KG1 (cell line): ENCODE data around the gene GPC5.
"Not testable (repeated sequence)": the region's sequence is repeated elsewhere in the genome, so short reads cannot be mapped to it uniquely, and the experiment has no call there.

Experiments used
- DNase-seq: peaks from one replicate; lab custom pipeline; 2025; lab: John Stamatoyannopoulos, UW

Gene GPC5

DNA sequence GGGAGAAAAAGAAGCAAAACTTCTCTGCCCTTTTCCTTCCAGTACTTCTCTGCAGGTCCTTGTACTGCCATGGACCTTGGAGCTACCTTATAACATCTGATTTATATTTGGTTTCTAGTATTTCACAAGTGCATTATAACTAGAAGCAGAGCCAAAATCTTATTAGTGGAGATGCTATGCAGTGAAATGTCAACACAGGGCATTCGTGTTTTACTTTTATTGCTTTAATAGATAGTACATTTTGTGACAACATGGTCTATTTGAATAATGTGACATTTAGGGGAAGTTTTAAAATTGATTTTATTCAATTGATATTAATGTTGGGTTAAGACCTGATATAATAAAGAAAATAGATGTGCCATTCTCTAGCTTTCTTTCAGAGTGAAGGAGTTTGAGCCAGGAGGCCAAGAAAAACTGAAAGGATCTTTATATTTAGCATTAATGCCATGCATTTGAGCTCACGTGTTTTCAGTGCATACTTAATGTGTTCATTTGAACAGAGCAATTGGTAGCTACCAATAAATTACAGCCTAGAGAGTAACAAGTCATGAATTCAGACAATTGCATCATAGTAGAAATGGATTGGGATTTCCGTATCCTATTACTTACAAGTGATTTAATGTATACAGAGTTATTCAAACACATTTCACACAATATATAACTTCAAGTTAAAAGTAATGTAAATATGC lies 863.8 kb downstream of the GPC5 start:
- DNase-seq, result no peak

DNA sequence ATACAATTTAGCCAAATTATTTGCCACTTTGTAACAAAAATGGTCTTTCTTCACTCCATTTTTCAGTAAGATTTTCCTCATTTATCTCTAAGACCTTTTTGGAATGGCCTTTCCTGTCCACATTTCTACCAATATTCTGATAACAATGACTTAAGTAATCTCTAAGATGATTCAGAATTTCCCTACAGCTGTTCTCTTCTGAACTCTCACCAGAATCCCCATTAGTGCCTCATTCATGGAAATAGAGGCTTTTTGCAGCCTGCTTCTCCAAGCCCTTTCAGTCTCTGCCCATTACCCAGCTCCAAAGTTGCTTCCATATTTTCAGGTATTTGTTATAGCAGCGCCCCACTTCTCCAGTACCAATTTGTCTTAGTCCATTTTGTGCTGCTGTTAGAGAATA lies 867.0 kb downstream of the GPC5 start:
- no peak for DNase-seq

DNA sequence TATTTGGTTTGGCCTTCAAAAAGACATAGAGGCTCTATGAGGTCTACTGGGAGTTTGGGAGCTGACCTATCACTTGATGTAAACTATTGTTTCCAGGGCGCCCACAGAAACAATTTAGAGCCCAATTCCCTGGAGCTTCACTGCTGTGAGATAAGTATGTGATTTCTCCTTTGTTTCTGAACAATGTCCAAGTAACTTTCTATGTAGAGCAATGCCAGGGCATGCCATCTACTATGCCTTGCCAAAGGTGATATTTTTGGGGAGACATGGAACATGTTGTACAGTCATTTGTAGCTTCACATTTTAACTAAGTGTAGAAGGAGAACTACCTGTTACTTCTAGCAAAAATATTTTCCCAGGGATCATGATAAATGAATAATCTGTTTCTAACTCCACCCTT lies 872.6 kb downstream of the GPC5 start:
- DNase-seq, result no peak

DNA sequence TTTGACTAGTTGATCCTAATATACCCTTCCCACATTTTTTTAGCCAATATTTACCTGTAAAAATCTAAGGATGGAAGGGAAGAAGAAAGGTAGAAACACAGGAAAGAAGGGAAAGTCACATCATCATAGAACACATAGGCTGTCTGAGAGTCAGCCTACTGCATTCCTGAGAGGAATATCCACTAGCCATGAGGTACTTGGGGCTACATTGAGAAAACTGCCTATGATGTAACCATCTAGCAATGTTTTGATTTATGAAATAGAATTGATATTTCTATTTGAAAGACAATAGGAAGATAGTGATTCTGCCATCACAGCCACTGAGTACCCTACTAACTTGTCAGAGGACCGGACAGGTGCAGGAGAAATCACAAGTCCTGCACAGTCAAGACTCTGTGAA lies 873.8 kb downstream of the GPC5 start:
- no peak for DNase-seq

DNA sequence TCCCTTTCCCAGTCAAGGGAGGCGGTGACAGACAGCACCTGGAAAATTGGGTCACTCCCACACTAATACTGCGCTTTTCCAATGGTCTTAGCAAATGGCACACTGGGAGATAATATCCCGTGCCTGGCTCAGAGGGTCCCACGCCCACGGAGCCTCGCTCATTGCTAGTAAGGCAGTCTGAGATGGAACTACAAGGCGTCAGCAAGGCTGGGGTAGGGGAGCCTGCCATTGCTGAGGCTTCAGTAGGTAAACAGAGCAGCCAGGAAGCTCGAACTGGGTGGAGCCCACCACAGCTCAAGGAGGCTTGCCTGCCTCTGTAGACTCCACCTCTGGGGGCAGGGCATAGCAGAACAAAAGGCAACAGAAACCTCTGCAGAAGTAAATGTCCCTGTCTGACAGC lies 882.6 kb downstream of the GPC5 start:
- DNase-seq, result not testable (repeated sequence)

DNA sequence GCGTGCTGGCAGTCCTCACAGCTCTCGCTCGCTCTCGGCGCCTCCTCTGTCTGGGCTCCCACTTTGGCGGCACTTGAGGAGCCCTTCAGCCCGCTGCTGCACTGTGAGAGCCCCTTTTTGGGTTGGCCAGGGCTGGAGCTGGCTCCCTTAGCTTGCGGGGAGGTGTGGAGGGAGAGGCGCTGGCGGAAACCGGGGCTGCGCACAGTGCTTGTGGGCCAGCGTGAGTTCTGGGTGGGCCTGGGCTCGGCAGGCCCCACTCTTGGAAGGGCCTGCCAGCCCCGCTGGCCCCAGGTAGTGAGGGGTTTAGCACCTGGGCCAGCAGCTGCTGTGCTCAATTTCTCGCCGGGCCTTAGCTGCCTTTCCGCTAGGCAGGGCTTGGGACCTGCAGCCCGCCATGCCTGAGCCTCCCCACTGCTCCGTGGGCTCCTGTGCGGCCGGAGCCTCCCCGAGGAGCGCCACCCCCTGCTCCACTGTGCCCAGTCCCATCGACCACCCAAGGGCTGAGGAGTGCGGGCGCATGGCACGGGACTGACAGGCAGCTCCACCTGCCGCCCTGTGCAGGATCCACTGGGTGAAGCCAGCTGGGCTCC lies 892.4 kb downstream of the GPC5 start:
- not testable (repeated sequence) for DNase-seq

DNA sequence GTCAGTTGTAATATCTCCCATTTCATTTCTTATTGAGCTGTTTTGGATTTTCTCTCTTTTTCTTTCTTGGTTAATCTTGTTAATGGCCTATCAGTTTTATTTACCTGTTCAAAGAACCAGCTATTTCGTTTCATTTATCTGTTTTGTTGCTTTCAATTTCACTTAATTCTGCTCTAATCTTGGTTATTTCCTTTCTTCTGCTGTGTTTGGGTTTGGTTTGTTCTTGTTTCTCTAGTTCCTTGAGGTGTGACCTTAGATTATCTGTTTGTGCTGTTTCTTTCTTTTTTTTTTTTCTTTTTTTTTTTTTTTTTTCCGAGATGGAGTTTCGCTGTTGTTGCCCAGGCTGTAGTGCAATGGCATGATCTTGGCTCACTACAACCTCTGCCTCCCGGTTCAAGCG lies 896.1 kb downstream of the GPC5 start:
- DNase-seq, result not testable (repeated sequence)

DNA sequence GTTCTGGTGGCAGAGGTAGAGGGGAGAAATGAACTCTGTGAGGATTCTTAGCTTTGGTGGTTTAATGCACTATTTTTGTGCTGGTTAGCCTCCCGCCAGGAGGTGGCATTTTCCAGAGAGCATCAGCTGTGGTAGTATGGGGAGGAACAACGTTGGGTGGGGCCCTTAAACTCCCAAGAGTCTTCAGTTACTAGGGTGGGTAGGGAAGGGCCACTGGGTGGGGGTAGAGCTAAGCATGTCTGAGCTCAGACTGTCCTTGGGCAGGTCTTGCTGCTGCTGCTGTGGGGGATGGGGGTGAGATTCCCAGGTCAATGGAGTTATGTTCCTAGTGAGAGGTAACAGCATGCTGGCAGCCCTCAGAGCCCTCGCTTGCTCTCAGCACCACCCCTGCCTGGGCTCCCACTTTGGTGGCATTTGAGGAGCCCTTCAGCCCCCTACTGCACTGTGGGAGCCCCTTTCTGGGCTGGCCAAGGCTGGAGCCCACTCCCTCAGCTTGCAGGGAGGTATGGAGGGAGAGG lies 897.8 kb downstream of the GPC5 start:
- DNase-seq, result not testable (repeated sequence)

DNA sequence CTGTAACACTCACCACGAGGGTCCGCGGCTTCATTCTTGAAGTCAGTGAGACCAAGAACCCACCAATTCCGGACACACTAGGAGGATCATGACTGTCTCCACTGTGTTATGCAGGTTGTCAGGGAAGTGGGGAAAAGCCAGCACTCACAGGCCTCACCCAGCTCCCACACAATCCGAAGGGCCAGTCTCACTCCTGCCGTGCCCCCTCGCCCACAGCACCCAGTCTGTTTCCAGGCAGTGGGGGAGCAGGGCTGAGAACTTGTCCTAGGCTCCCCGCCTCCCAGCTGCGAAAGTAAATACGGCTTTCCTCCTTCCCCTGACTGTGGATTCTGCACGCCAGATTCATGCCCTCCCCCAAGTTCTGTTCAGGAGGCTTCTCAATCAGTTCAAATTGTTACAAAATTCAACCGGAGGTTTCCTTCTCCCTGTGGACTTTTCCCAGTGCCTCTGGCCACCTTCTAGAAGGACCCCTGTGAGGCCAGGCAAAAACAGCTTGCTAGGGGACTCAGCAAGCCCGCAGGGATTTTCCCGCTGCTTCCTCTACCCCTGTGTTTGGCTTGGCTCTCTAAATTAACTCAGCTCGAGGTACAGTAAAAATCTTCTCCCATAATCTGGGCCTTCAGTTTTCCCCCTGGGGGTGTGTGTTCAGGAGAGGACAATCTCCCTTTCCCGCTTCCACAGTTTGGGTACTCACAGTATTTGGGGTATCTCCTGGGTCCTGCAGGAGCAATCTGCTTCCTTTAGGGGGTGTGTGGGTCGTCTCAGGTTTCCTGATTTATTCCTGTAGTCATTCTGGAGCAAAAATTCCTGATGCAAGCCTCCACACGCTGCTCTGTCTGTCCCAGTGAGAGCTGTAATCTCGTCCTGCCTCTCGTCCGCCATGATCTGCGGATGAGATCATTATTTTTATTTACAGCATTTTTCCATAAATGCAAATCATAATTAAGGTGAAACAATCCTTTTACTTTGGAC lies 899.8 kb downstream of the GPC5 start:
- no peak for DNase-seq

DNA sequence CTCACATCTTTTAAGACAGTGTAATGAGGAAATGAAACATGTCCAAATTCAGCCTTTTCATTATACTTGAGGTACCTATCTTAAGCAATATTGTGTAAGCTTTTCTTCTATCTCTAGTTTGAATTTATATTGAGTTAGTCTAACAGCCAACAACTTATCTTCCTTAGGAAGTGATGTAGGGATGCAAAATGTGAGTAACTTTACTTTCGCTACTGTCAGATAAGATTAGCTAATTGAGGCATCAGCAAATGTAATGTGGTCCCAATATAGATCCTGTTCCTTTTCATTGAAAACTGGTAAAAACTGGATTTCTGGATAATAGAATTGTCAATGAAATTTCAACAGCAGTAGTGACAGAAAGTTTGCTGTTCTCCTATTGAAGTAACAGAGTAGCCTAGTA lies 902.2 kb downstream of the GPC5 start:
- DNase-seq, result no peak

DNA sequence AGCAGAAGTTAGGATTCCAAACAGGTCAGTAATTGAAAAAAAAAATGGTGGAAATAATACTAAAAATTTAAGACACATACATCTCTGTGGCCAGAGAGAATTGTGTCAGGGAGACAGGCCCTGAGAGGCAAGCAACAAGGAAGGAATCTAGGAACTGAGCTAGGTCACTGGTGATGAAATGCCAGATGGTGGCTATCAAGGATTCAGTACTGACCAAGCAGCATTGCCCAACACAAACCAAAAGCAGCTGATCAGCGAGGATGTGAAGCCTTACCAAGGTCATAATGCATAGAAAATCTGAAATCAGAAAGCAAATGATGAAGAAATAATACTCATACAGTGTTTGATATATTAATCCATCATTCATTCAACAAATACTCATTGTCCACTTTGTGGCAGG lies 905.0 kb downstream of the GPC5 start:
- no peak for DNase-seq

DNA sequence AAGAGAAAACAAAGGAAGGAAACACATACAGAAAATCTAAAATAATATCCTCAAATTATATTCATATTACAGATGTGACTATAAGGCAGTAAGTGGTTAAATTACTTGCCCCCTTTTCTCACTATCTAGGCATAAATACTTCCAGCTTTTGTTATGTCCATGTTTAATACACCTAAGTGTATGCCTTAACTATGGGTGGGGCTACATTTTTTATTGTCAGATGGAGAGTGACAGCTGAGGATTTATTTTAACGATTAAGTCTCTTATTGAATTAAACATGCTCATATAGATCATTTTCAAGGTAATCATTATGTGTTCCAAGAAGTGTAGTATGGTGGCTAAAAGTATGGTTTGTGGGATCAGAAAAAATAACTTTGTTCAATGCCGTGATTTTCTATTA lies 909.3 kb downstream of the GPC5 start:
- DNase-seq, result no peak

DNA sequence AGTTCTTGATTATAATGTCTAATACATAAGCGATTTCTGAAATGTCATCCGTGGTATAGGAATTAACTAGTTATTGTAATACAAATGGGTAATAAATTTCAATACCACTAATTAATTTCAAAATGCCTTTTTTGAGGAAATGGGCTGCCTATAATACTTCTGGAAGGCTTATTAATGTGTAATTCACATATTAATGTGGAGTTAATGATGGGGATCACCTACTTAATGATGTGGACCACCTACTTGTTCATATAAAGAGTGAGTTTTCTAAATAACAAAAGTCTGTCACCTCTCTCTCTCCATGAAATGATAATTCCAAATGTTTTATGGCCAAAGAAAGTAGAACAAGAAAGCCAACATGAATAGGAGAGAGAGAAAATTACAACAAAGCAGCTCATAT lies 914.4 kb downstream of the GPC5 start:
- no peak for DNase-seq

DNA sequence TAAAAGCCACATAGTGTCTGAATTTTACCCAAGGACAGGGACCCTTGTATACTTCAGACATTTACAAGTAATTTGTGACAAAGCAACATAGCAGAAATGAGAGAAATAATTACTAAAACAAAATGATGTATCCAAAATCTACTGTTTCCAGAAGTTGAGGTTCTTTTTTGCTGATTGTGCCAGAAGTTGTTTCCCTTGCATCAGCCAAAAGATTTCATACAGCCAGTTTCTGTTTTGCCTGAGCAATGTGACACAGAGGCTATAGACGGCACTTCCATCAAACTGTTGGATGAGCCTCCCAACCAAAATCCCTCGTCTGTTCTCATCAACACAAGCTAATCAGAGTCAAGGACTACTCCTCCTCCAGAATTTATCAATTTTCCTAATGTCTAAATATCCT lies 915.0 kb downstream of the GPC5 start:
- no peak for DNase-seq

DNA sequence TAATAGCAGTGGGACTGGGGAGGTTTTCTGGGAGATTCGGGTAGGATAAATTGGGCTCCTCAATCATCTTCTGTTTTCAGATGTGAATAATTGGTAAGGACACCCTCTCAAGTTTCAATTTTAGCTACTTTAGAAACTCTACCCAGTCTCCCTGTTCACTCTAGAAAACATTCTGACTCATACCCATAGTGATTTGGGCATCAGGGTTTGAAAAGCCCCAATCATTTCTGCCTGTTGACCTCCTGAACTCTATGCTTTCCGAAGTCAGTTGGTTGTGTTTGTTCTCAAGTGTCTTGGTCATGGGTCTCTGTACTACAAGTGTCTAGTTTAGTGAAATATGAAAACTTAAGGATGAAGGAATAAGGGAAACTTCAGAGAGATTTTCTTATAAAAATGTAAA lies 916.8 kb downstream of the GPC5 start:
- DNase-seq, result no peak

DNA sequence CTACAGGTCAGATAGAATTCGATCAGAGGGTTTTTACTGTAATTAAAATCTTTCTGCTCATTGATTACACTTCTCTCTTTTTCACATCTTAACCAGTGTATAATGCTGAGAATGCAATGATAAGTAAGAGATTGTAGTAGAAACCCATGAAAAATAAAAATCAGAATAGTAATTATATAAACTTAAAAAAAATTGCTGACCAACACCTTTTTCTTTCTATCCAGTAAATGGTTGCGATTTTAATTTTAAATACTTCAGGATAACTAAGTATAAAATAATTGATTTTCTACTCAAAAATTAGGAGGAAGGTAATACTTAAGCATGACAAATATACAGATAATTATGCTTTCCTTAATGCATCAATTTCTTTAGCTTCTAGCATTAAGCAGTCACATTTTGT lies 917.6 kb downstream of the GPC5 start:
- DNase-seq, result no peak

DNA sequence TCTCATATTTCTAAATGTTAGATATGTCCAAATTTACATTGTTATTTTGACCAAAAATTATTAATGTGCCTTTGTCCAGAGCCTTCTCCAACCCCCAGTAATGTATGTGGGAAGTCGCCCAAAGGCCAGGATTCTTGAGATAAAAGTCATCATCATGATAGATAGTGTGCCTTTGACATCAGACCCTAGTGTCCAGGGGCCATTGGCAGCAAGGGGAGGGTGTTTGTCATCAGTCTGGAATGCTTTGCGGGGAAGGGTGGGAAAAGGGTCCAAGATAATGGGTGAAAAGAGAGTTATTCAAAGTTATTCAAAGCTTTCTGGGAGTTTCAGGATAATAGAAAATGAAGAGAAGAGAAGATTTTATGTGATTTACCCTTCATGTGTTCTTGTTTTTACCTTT lies 918.6 kb downstream of the GPC5 start:
- DNase-seq, result no peak

DNA sequence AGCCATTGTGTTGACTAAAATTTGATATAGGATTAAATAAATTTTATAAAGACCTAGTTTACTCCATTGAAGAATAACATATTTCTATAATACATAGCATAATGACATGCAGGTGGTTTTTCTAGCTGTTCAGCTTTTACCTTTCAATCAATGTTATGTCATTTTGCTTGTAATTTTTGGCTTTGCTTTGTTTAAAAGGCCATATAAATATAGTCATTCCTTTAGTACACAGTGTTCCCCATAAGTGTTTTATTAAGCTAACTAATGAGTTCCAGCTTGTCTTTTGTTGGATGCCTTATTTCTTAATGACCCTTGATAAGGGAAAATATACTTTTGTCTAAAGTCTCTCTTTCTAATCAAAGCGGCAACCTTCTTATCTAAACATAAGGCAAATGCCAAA lies 921.9 kb downstream of the GPC5 start:
- DNase-seq, result no peak

DNA sequence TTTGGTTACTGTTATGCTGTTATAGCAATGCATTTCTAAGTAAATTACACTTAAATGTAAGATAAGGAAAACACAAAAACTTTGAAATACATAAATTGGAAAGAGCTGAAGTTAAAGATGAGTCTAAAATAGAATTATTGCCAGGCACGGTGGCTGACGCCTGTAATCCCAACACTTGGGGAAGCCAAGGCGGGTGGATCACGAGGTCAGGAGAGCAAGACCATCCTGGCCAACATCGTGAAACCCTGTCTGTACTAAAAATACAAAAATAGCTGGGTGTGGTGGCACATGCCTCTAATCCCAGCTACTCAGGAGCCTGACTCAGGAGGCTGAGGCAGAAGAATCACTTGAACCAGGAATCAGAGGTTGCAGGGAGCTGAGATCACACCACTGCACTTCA lies 922.8 kb downstream of the GPC5 start:
- no peak for DNase-seq

DNA sequence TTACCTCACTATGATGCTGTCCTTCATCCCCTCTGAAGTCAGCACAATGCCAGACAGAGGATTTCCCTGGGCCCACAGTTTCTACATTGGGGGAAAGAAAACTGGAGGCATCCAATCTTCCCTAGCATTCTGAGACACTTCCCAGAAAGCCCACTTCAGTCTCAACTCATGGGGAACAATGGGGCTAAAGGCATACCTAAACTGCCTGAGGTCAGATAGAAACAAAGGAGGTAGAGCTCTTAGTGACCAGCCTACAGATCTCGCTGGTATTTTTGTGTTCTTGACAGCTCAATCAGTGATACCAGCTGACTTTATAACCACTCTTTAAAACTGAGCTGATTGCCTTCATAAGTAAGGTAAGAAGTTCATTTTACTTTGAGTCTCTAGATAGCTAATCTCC lies 947.2 kb downstream of the GPC5 start:
- DNase-seq, result no peak

DNA sequence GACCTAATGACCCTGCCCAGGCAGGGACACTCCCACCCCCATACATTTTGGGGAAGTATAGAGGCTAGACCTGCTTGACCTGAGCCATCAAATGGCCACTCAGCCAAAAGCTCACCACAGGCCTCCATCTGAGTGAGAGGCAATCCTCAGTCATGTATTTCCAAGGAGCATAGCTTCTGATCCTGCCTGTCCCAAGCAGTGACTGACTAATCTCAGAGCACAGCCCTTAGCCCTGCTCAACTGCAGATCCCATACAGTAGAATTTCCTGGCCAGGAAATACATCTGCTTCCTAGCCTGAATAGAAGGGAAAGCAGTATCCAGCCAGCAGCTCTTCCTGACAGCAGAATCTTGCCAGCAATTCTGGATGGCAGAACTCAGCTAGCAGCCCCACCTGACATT lies 947.6 kb downstream of the GPC5 start:
- no peak for DNase-seq

DNA sequence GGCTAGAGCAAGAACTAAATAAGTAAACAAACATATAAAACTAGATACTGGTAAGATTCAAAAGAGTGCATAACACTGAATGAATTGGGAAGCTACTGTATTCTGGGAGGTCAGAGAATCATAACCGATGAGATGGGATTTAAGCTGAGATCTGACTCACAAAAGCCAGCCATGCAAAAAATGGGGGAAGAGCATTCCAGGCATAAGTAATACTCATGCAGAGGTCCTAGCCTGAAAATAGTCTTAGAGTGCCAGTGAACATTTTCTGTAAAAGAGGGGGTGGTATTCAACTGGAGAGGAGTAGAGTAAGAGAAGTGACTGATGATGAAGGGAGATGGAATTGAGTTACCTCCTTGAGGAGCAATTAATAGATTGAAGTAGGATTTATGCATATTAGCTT lies 956.2 kb downstream of the GPC5 start:
- no peak for DNase-seq

DNA sequence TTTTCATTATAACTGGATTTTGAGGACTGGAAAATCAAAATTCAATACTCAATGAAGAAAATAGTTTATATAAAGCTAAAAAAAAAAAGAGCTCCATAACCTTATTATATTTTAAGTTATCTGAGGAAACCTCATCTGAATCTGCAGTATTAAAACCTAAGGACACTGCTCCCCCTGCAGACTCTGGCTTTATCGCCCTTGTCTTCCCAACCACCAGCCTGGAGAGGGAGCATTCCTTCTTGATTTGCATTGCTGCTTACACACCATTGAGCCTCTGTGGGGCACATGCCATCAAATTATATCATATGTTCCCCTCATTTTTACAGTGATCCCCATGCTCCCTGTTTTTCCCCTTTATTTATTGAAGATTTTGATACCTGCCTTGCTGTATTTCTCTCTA lies 956.8 kb downstream of the GPC5 start:
- no peak for DNase-seq
